ENCODE results near the gene FUZ.
A peak's percentile ranks its signal among the peaks of the same experiment; 100 is the strongest.
"Not testable (repeated sequence)": the region's sequence is repeated elsewhere in the genome, so short reads cannot be mapped to it uniquely, and the experiment has no call there.

Gene FUZ

GRCh38 chr19:49832556-49832955 is 19.5 kb upstream of the FUZ start:
- DNase-seq (ENCODE audit: low read depth): no peak

- DNase-seq (ENCODE audit: low read depth): no peak
Measured at GRCh38 chr19:49831592-49831991, 18.5 kb upstream of the FUZ start.

GRCh38 chr19:49830766-49831165 is 17.7 kb upstream of the FUZ start:
- no peak for DNase-seq (ENCODE audit: low read depth)

GRCh38 chr19:49829721-49830120 is 16.6 kb upstream of the FUZ start:
- DNase-seq (ENCODE audit: low read depth): no peak

- DNase-seq (ENCODE audit: low read depth): no peak
Measured at GRCh38 chr19:49829200-49829599, 16.1 kb upstream of the FUZ start.

- DNase-seq (ENCODE audit: low read depth): no peak
Measured at GRCh38 chr19:49827034-49827433, 13.9 kb upstream of the FUZ start.

- DNase-seq (ENCODE audit: low read depth): no peak
Measured at GRCh38 chr19:49824662-49825061, 11.6 kb upstream of the FUZ start.

- no peak for DNase-seq (ENCODE audit: low read depth)
Measured at GRCh38 chr19:49823472-49823871, 10.4 kb upstream of the FUZ start.

- DNase-seq (ENCODE audit: low read depth): no peak
Measured at GRCh38 chr19:49820125-49820524, 7.0 kb upstream of the FUZ start.

GRCh38 chr19:49819452-49820115 is 6.5 kb upstream of the FUZ start:
- not testable (repeated sequence) for DNase-seq (ENCODE audit: low read depth)

GRCh38 chr19:49818649-49819370 is 5.7 kb upstream of the FUZ start:
- no peak for DNase-seq (ENCODE audit: low read depth)

GRCh38 chr19:49817964-49818648 is 5.0 kb upstream of the FUZ start, which contains the start of gene MED25:
Gene MED25 (plus strand): TSS chr19:49818289. CDS start chr19:49818342, 53 bp downstream.
- peak; percentile 93 for DNase-seq (ENCODE audit: low read depth)

GRCh38 chr19:49816590-49816989 is 3.5 kb upstream of the FUZ start:
- DNase-seq (ENCODE audit: low read depth): no peak

GRCh38 chr19:49814010-49814409 is 918 bp upstream of the FUZ start:
- no peak for DNase-seq (ENCODE audit: low read depth)

- no peak for DNase-seq (ENCODE audit: low read depth)
Measured at GRCh38 chr19:49812452-49812996, 568 bp downstream of the FUZ start.

GRCh38 chr19:49811328-49811727 is 1.8 kb downstream of the FUZ start:
- DNase-seq (ENCODE audit: low read depth): no peak

- no peak for DNase-seq (ENCODE audit: low read depth)
Measured at GRCh38 chr19:49809941-49810389, 3.1 kb downstream of the FUZ start.

GRCh38 chr19:49809160-49809940 is 3.7 kb downstream of the FUZ start:
- DNase-seq (ENCODE audit: low read depth): no peak

- DNase-seq (ENCODE audit: low read depth): no peak
Measured at GRCh38 chr19:49808711-49809159, 4.4 kb downstream of the FUZ start.

- DNase-seq (ENCODE audit: low read depth): no peak
Measured at GRCh38 chr19:49807904-49808675, 5.0 kb downstream of the FUZ start.
